Mucosa of descending colon (tissue), 3 donors: ENCODE results near the gene NECAB2. TPM values are rescaled to one million over a fixed set of nuclear protein-coding genes. Genes with fewer than 3 reads are reported as not detected.
A peak's percentile ranks its signal among the peaks of the same experiment; 100 is the strongest.

Experiments used
- ATAC-seq: fragments of 200-7000 bp; cut with Tn5 transposase; one replicate; pipeline ENCODE4 v1.9.1; 2020; ENCODE audit warnings: mild to moderate bottlenecking, moderate library complexity
- DNase-seq, 3 donors: peaks; one replicate each; pipeline ENCODE4 v3.0.0-alpha.2; 2020
- H3K36me3 ChIP-seq: fragments of 200-600 bp; one replicate; pipeline ENCODE4 v1.8.0; 2021; ENCODE audit warnings: low read depth, mild to moderate bottlenecking
- H3K4me1 ChIP-seq: fragments of 200-600 bp; one replicate; pipeline ENCODE4 v1.8.0; 2021; ENCODE audit warnings: low read depth, mild to moderate bottlenecking
- H3K4me3 ChIP-seq: fragments of 200-600 bp; one replicate; pipeline ENCODE4 v1.8.0; 2021; ENCODE audit warnings: mild to moderate bottlenecking
- H3K9me3 ChIP-seq: fragments of 200-600 bp; one replicate; pipeline ENCODE4 v1.8.0; 2021; ENCODE audit warnings: mild to moderate bottlenecking
- CTCF ChIP-seq: fragments of 200-600 bp; IDR thresholded peaks from one replicate; pipeline ENCODE4 v1.8.0; 2022; ENCODE audit warnings: antibody characterized with exemption, mild to moderate bottlenecking
- intact Hi-C, 2 donors: fragments of 100-400 bp; cut with DNase I in 1 of 2; cut with micrococcal nuclease in 1 of 2; formaldehyde crosslinking; loops; one replicate each; pipeline versions ENCODE4 v1.11.0 to v1.11.1; 2022; cut with DNase I, micrococcal nuclease
- total RNA-seq, 3 donors: library from RNA; stranded (reverse); fragmentation: NEBNext Ultra II Directional in 2 of 3; extraction: Animal tissue kit (Norgen Biotek cat#: 25700) in 2 of 3; gene quantifications; one replicate each; pipeline versions ENCODE4 v1.2.1 to v1.2.4, GENCODE V29; 2021 to 2023
- donor health status: DM: no; HTN: no; CAD: no; lungs with moderate emphysema.
- donor health status: DM: no; HTN: no; CAD: no.
- donor health status: DM: no; HTN: yes; CAD: no.

Gene NECAB2
- total RNA-seq, 3 donors from 2014 or later, result 0.55 to 2.0 (median 0.96) TPM

GRCh38 chr16:83956336-83957289 is 11.4 kb upstream of the NECAB2 start:
- Histone ChIP-seq H3K4me1 (peaks cover 17% of the 10 kb centered on the region), H3K36me3 (no peaks in the 10 kb centered on the region), H3K9me3 (no peaks in the 10 kb centered on the region), H3K4me3 (no peak overlapping the region)
- TF ChIP-seq CTCF, result peak; percentile 57
- DNase-seq, result peak; percentile 81 to 90 (median 88)
- intact Hi-C loops, result loop anchor here in 1 of 2 donors (5.0 kb wide), 1 partner anchor 111 kb away; no protein-coding TSS in a partner anchor
- peak; percentile 31 for ATAC-seq

GRCh38 chr16:83957296-83957855 is 10.7 kb upstream of the NECAB2 start:
- Histone ChIP-seq H3K4me1 (peaks cover 15% of the 10 kb centered on the region), H3K4me3 (no peak overlapping the region), H3K9me3 (no peaks in the 10 kb centered on the region), H3K36me3 (no peaks in the 10 kb centered on the region)
- intact Hi-C loops, result loop anchor here in 1 of 2 donors (5.0 kb wide), 1 partner anchor 110 kb away; no protein-coding TSS in a partner anchor
- TF ChIP-seq CTCF, result no peak
- ATAC-seq (no peak), DNase-seq (no peak)

GRCh38 chr16:83958137-83958845 is 9.8 kb upstream of the NECAB2 start:
- no peak for TF ChIP-seq CTCF
- intact Hi-C loops, result loop anchor here in 1 of 2 donors (5.0 kb wide), 1 partner anchor 109 kb away; no protein-coding TSS in a partner anchor
- Histone ChIP-seq H3K9me3 (no peaks in the 10 kb centered on the region), H3K4me1 (peaks cover 8% of the 10 kb centered on the region), H3K36me3 (no peaks in the 10 kb centered on the region), H3K4me3 (no peak overlapping the region)
- ATAC-seq (no peak), DNase-seq (no peak)

GRCh38 chr16:83958846-83959565 is 9.0 kb upstream of the NECAB2 start:
- ATAC-seq (no peak), DNase-seq (no peak)
- Histone ChIP-seq H3K4me1 (peaks cover under 1% of the 10 kb centered on the region), H3K4me3 (no peak overlapping the region), H3K9me3 (no peaks in the 10 kb centered on the region), H3K36me3 (no peaks in the 10 kb centered on the region)
- intact Hi-C loops, result loop anchor here in 1 of 2 donors (5.0 kb wide), 1 partner anchor 108 kb away; no protein-coding TSS in a partner anchor
- no peak for TF ChIP-seq CTCF
